ENCODE results near the gene RASL10B. TPM values are rescaled to one million over a fixed set of nuclear protein-coding genes. Genes with fewer than 3 reads are reported as not detected.

Gene RASL10B
- total RNA-seq, 1 experiment from 2014 or later = 4.3 TPM

Other genes with a start within 250 kb of the RASL10B start
- gene SLFN12L, start 194.0 kb upstream of the RASL10B start, total RNA-seq (2021; ENCODE audit: unreplicated experiment) = 0.33 TPM
- not detected for gene SLFN14, start 170.8 kb upstream of the RASL10B start, total RNA-seq (2021; ENCODE audit: unreplicated experiment)
- 6.6 TPM for gene PEX12, start 153.1 kb upstream of the RASL10B start, total RNA-seq (2021; ENCODE audit: unreplicated experiment)
- gene AP2B1, start 144.3 kb upstream of the RASL10B start, total RNA-seq (2021; ENCODE audit: unreplicated experiment) = 446 TPM
- not detected for gene GAS2L2, start 21.6 kb downstream of the RASL10B start, total RNA-seq (2021; ENCODE audit: unreplicated experiment)
- gene C17orf50, start 29.2 kb downstream of the RASL10B start, total RNA-seq (2021; ENCODE audit: unreplicated experiment) = not detected
- 1.6 TPM for gene MMP28, start 64.0 kb downstream of the RASL10B start, total RNA-seq (2021; ENCODE audit: unreplicated experiment)
- gene TAF15, start 77.8 kb downstream of the RASL10B start, total RNA-seq (2021; ENCODE audit: unreplicated experiment) = 249 TPM
- gene HEATR9, start 137.3 kb downstream of the RASL10B start, total RNA-seq (2021; ENCODE audit: unreplicated experiment) = not detected
- gene CCL5, start 148.7 kb downstream of the RASL10B start, total RNA-seq (2021; ENCODE audit: unreplicated experiment) = 15.9 TPM
- 5.5 TPM for gene RDM1, start 199.1 kb downstream of the RASL10B start, total RNA-seq (2021; ENCODE audit: unreplicated experiment)
- gene LYZL6, start 212.1 kb downstream of the RASL10B start, total RNA-seq (2021; ENCODE audit: unreplicated experiment) = not detected
- not detected for gene CCL16, start 249.9 kb downstream of the RASL10B start, total RNA-seq (2021; ENCODE audit: unreplicated experiment)

Data from Panc1 (cell line).